Measurements from ENCODE around the gene IGFN1. TPM values are rescaled to one million over a fixed set of nuclear protein-coding genes. Genes with fewer than 3 reads are reported as not detected.

The IGFN1 gene
- total RNA-seq, 1 donor from 2014 or later: 0.52 TPM

DNA sequence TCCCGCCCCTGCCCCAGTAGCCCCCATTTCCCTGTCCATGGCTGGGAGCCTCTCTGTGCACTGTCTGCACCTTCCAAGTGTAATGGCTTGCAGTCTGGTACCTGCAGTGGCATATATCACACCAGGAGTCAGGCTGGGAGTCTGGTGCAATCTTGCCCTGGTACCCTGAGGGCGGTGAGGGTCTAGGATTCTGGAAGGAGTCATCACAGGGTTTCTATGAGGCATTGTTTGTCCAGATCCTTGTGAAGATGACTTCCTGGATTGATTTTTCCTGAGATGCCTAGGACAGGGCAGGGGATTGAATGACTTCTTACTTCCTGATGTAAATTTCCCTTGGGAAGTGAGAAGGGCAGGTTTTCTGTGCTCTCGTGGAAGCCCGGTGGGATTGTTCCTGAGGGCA is 86.8 kb downstream of the IGFN1 start:
- peaks cover 0 to 6% (median 2%) of the 10 kb centered on the region in 3 donors for H3K4me1 ChIP-seq (ENCODE audit: control insufficient read depth in 3 of 3, insufficient read depth in 3 of 3, low read length in 3 of 3)
- H3K9ac ChIP-seq (ENCODE audit: low read depth in 1 of 3, low read length in 3 of 3): no peak overlapping the region
- H3K27ac ChIP-seq (ENCODE audit: low read depth, low read length): no peak overlapping the region
- H3K27me3 ChIP-seq (ENCODE audit: control insufficient read depth in 3 of 3, insufficient read depth in 3 of 3, low read length in 3 of 3): peaks cover 10 to 35% (median 27%) of the 10 kb centered on the region in 3 donors
- H3K9me3 ChIP-seq (ENCODE audit: control insufficient read depth in 3 of 3, low read length in 3 of 3): no peaks in the 10 kb centered on the region
- H3K4me3 ChIP-seq (ENCODE audit: low read length in 3 of 3): no peak overlapping the region
- no peaks in the 10 kb centered on the region for H3K36me3 ChIP-seq (ENCODE audit: control insufficient read depth in 3 of 3, insufficient read depth in 3 of 3, low read length in 3 of 3)

Other genes with a start within 250 kb of the IGFN1 start
- 1.0 TPM for gene KIF21B, start 167.1 kb upstream of the IGFN1 start, total RNA-seq
- gene CACNA1S, start 78.4 kb upstream of the IGFN1 start, total RNA-seq: 43.3 TPM
- not detected for gene ASCL5, start 63.6 kb upstream of the IGFN1 start, total RNA-seq
- gene TMEM9, start 36.4 kb upstream of the IGFN1 start, total RNA-seq: 50.1 TPM
- gene PKP1, start 92.7 kb downstream of the IGFN1 start, total RNA-seq: 3.7 TPM
- gene TNNT2, start 186.9 kb downstream of the IGFN1 start, total RNA-seq: 89.2 TPM
- gene LAD1, start 208.5 kb downstream of the IGFN1 start, total RNA-seq: 3.1 TPM
- gene TNNI1, start 230.9 kb downstream of the IGFN1 start, total RNA-seq: 251 TPM